Measurements from ENCODE around the gene SLC26A8. TPM values are rescaled to one million over a fixed set of nuclear protein-coding genes. Genes with fewer than 3 reads are reported as not detected.

The SLC26A8 gene
- total and polyA plus RNA-seq, 9 donors, result 0.07 to 0.17 (median 0.10) TPM; not detected in 4

GRCh38 chr6:36054956-36055355, 30.5 kb upstream of the SLC26A8 start:
- intact Hi-C loops (cut with DNase I), result no loop called here
- Histone ChIP-seq H3K36me3 (no peaks in the 10 kb centered on the region), H3K4me1 (ENCODE audit: insufficient read depth) (peaks cover 5% of the 10 kb centered on the region), H3K27ac (peak overlapping the region in 1 of 2 donors; percentile 9), H3K9me3 (no peaks in the 10 kb centered on the region), H3K4me3 (no peak overlapping the region), H3K27me3 (no peaks in the 10 kb centered on the region)
- 9 to 14% (median 10%) methylated on average over 2 of the region's 2 CpGs for WGBS, 3 donors
- no peak for DNase-seq
- TF ChIP-seq, protein P1, sequence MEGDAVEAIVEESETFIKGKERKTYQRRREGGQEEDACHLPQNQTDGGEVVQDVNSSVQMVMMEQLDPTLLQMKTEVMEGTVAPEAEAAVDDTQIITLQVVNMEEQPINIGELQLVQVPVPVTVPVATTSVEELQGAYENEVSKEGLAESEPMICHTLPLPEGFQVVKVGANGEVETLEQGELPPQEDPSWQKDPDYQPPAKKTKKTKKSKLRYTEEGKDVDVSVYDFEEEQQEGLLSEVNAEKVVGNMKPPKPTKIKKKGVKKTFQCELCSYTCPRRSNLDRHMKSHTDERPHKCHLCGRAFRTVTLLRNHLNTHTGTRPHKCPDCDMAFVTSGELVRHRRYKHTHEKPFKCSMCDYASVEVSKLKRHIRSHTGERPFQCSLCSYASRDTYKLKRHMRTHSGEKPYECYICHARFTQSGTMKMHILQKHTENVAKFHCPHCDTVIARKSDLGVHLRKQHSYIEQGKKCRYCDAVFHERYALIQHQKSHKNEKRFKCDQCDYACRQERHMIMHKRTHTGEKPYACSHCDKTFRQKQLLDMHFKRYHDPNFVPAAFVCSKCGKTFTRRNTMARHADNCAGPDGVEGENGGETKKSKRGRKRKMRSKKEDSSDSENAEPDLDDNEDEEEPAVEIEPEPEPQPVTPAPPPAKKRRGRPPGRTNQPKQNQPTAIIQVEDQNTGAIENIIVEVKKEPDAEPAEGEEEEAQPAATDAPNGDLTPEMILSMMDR (IDR thresholded peaks at IDR 0.05), result no peak
- TF ChIP-seq EP300 (IDR thresholded peaks at IDR 0.05) (no peak), POLR2A (IDR thresholded peaks at IDR 0.05) (no peak)

GRCh38 chr6:36054415-36054814, 30.0 kb upstream of the SLC26A8 start:
- Histone ChIP-seq H3K4me1 (ENCODE audit: insufficient read depth) (peaks cover 5% of the 10 kb centered on the region), H3K27me3 (no peaks in the 10 kb centered on the region), H3K4me3 (no peak overlapping the region), H3K27ac (no peak overlapping the region), H3K9me3 (no peaks in the 10 kb centered on the region), H3K36me3 (no peaks in the 10 kb centered on the region)
- DNase-seq, result no peak
- intact Hi-C loops (cut with DNase I), result no loop called here
- 8 to 17% (median 16%) methylated on average over 2 of the region's 2 CpGs for WGBS, 3 donors
- no peak for TF ChIP-seq POLR2A (IDR thresholded peaks at IDR 0.05)
- no peak for TF ChIP-seq EP300 (IDR thresholded peaks at IDR 0.05)
- TF ChIP-seq, protein P1 (IDR thresholded peaks at IDR 0.05), result no peak

- Histone ChIP-seq H3K27me3 (no peaks in the 10 kb centered on the region), H3K4me1 (ENCODE audit: insufficient read depth) (peaks cover 5% of the 10 kb centered on the region), H3K36me3 (no peaks in the 10 kb centered on the region), H3K27ac (no peak overlapping the region), H3K4me3 (no peak overlapping the region), H3K9me3 (no peaks in the 10 kb centered on the region)
- TF ChIP-seq EP300 (IDR thresholded peaks at IDR 0.05) (no peak), POLR2A (IDR thresholded peaks at IDR 0.05) (no peak)
- TF ChIP-seq, protein P1 (IDR thresholded peaks at IDR 0.05), result no peak
- intact Hi-C loops (cut with DNase I), result no loop called here
- WGBS, 3 donors, result 12 to 25% (median 18%) methylated on average over 2 of the region's 2 CpGs
- DNase-seq, result no peak
Observed at GRCh38 chr6:36053878-36054277, 29.4 kb upstream of the SLC26A8 start.

- WGBS, 3 donors, result 70 to 94% (median 93%) methylated on average over 2 of the region's 2 CpGs
- intact Hi-C loops (cut with DNase I), result no loop called here
- DNase-seq, result no peak
- H3K27me3 ChIP-seq, result no peaks in the 10 kb centered on the region
- no peak overlapping the region for H3K4me3 ChIP-seq
- peaks cover 5% of the 10 kb centered on the region for H3K4me1 ChIP-seq (ENCODE audit: insufficient read depth)
- no peaks in the 10 kb centered on the region for H3K36me3 ChIP-seq
- no peak for TF ChIP-seq EP300 (IDR thresholded peaks at IDR 0.05)
- no peak for TF ChIP-seq POLR2A (IDR thresholded peaks at IDR 0.05)
- TF ChIP-seq, protein P1 (IDR thresholded peaks at IDR 0.05), result no peak
- H3K9me3 ChIP-seq, result no peaks in the 10 kb centered on the region
- H3K27ac ChIP-seq, result no peak overlapping the region
Observed at GRCh38 chr6:36052097-36052496, 27.7 kb upstream of the SLC26A8 start.
